ENCODE measurements around the gene C4B.

C4B gene

DNA sequence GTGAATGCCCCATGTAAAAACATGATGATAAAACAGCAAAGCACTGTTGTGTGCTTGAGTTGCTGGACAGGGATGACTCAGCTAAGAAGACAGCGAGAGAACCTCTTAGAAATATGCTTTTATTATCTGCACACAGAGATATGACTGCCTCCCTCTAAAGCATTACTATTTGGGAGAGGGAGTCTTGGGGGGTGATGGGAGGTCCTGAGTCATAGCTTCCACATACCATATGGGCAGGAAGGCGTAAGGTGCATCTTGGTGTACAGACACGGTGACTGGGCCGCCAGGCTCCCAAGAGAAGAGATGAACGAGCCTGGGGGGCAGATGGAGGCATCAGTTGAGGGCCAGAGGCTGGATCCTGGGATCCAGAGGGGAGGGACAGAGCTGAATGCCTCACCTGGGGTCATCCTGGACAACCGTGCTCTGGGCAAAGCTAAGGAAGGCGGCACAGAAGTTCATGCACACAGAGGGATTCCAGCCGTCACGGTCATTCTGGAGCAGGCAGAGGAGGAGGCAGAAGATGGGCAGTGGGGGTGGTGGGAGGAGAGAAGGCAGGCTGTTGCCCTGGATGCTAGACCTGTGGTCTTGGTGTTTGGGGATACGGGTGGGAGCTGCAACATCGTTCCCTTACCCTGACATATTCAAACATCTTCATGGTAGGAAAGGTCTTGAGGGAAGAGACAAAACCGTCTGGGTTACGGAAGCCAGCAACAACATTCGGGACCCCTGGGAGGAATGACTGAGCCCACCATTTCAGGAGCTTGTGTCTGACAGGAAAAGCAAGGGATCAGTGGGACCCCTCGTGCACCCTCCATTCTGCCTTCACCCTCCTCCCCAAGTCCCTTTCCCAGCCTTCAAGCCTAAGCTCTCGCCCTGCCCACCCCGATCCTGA, 44.6 kb upstream of the C4B start:
- Histone ChIP-seq H3K27me3 (ENCODE audit: insufficient read depth, low read length, poor library complexity) (no peaks in the 10 kb centered on the region), H3K9ac (ENCODE audit: low read depth, low read length) (peak overlapping the region; percentile 69; the same call in 1 of the 2 replicates), H3K4me1 (ENCODE audit: insufficient read depth, low read length) (peaks cover 41% of the 10 kb centered on the region), H3K27ac (ENCODE audit: low read length) (0 out of 2 replicates have a peak overlapping the region, but pooled peaks have one; percentile 18), H2AFZ (ENCODE audit: low read depth, low read length) (no peak overlapping the region), H3K4me2 (ENCODE audit: insufficient read depth, low read length) (peak overlapping the region; percentile 97), H3K36me3 (ENCODE audit: insufficient read depth, low read length) (peaks cover 57% of the 10 kb centered on the region), H4K20me1 (ENCODE audit: insufficient read depth, low read length) (peaks cover 6% of the 10 kb centered on the region; the same call in 1 of the 2 replicates), H3K79me2 (ENCODE audit: insufficient read depth, low read length) (peaks cover 41% of the 10 kb centered on the region), H3K4me3 (ENCODE audit: low read depth in 1 of 2, low read length in 2 of 2) (peak overlapping the region in 1 of 2 experiments; percentile 77; a peak in 1 of 4 replicates), H3K9me3 (ENCODE audit: insufficient read depth, low read length, severe bottlenecking) (no peaks in the 10 kb centered on the region)
- no peak for TF ChIP-seq EZH2 (IDR thresholded peaks at IDR 0.05; ENCODE audit: borderline replicate concordance, low read depth, low read length, severe bottlenecking)
- no peak for TF ChIP-seq CTCF (IDR thresholded peaks at IDR 0.05; ENCODE audit: borderline replicate concordance, extremely low read depth, low read length, poor library complexity, severe bottlenecking)
- DNase-seq (no peak), ATAC-seq (ENCODE audit: insufficient read depth, low read depth) (no peak)

- H3K4me1 ChIP-seq (ENCODE audit: insufficient read depth, low read length) = peaks cover 41% of the 10 kb centered on the region
- no peak overlapping the region for H2AFZ ChIP-seq (ENCODE audit: low read depth, low read length)
- H4K20me1 ChIP-seq (ENCODE audit: insufficient read depth, low read length) = peaks cover 6% of the 10 kb centered on the region; the same call in 1 of the 2 replicates
- peak overlapping the region; percentile 79 for H3K27ac ChIP-seq (ENCODE audit: low read length)
- H3K4me2 ChIP-seq (ENCODE audit: insufficient read depth, low read length) = peak overlapping the region; percentile 97
- peaks cover 50% of the 10 kb centered on the region for H3K36me3 ChIP-seq (ENCODE audit: insufficient read depth, low read length)
- peaks cover 41% of the 10 kb centered on the region for H3K79me2 ChIP-seq (ENCODE audit: insufficient read depth, low read length)
- DNase-seq (no peak), ATAC-seq (ENCODE audit: insufficient read depth, low read depth) (no peak)
- peak overlapping the region; percentile 69 for H3K9ac ChIP-seq (ENCODE audit: low read depth, low read length)
- TF ChIP-seq EZH2 (IDR thresholded peaks at IDR 0.05; ENCODE audit: borderline replicate concordance, low read depth, low read length, severe bottlenecking) = no peak
- H3K27me3 ChIP-seq (ENCODE audit: insufficient read depth, low read length, poor library complexity) = no peaks in the 10 kb centered on the region
- peak overlapping the region; percentile 58 to 77; a peak in 3 of 4 replicates for H3K4me3 ChIP-seq (ENCODE audit: low read depth in 1 of 2, low read length in 2 of 2)
- no peaks in the 10 kb centered on the region for H3K9me3 ChIP-seq (ENCODE audit: insufficient read depth, low read length, severe bottlenecking)
These were observed 43.9 kb upstream of the C4B start for GRCh38 chr6:31970604-31971271.

DNA sequence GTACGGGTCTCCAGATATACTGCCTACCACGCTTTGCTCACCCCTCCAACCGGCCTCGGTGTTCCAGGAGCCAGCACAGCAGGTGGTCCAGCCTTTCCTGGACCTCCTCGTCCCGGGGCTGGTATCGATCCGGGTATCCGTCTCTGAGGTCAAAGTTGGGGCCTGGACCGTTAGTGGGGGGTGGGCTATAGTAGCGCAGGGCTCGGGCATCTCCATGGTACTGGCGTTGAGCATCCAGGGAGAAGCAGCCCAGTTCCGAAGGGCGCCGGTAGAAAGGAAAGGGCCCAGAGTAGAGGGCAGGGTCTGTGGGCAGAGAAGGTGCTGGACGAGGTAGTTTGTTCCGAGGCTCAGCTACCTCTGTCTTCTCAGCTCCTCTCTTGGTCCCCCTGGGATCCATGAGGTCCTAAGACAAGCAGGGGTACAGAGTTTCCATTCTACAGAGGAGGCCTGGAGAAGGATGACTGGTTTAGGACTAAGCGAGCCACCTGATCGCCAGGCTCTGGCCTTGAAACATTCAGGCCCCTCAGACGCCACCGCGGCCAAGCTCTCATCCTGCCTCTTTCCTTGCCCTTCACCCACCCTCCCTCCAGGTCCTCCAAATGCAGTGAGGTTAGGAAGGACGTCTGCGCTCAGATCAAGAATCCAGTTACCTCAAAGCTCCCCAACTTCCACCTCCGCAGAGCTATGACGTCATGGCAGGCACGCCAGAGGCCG, 43.2 kb upstream of the C4B start:
- Histone ChIP-seq H3K4me3 (ENCODE audit: low read depth in 1 of 2, low read length in 2 of 2) (peak overlapping the region; percentile 58 to 77), H3K79me2 (ENCODE audit: insufficient read depth, low read length) (peaks cover 41% of the 10 kb centered on the region), H3K9me3 (ENCODE audit: insufficient read depth, low read length, severe bottlenecking) (no peaks in the 10 kb centered on the region), H3K4me1 (ENCODE audit: insufficient read depth, low read length) (peaks cover 41% of the 10 kb centered on the region), H3K36me3 (ENCODE audit: insufficient read depth, low read length) (peaks cover 43% of the 10 kb centered on the region), H3K27me3 (ENCODE audit: insufficient read depth, low read length, poor library complexity) (no peaks in the 10 kb centered on the region), H3K9ac (ENCODE audit: low read depth, low read length) (peak overlapping the region; percentile 69), H3K27ac (ENCODE audit: low read length) (peak overlapping the region; percentile 79), H2AFZ (ENCODE audit: low read depth, low read length) (peak overlapping the region; percentile 74), H4K20me1 (ENCODE audit: insufficient read depth, low read length) (peaks cover 6% of the 10 kb centered on the region; the same call in 1 of the 2 replicates), H3K4me2 (ENCODE audit: insufficient read depth, low read length) (peak overlapping the region; percentile 97)
- TF ChIP-seq EZH2 (IDR thresholded peaks at IDR 0.05; ENCODE audit: borderline replicate concordance, low read depth, low read length, severe bottlenecking) = no peak
- no peak for TF ChIP-seq CTCF (IDR thresholded peaks at IDR 0.05; ENCODE audit: borderline replicate concordance, extremely low read depth, low read length, poor library complexity, severe bottlenecking)
- DNase-seq (no peak), ATAC-seq (ENCODE audit: insufficient read depth, low read depth) (no peak)
